Osteoblast (primary cell): Measurements from ENCODE around the gene DOCK10. TPM values are rescaled to one million over a fixed set of nuclear protein-coding genes. Genes with fewer than 3 reads are reported as not detected.

ENCODE experiments used
- DNase-seq: peaks from one replicate; pipeline ENCODE4 v3.0.0; 2011; ENCODE audit warnings: low spot score, mixed read lengths; ENCODE audit not compliant: insufficient read length; ENCODE audit errors: missing footprints
- H2AFZ ChIP-seq: 2 replicates; pipeline ENCODE4 v1.6.0; 2011; ENCODE audit warnings: mild to moderate bottlenecking, low read length
- H3K27ac ChIP-seq: 2 replicates; pipeline ENCODE4 v1.5.1; 2011; ENCODE audit warnings: mild to moderate bottlenecking, low read depth, low read length, moderate library complexity
- H3K27me3 ChIP-seq: 2 replicates; pipeline ENCODE4 v1.6.0; 2012; ENCODE audit warnings: mild to moderate bottlenecking, control low read depth, inconsistent platforms, low read length, moderate library complexity; ENCODE audit not compliant: insufficient read depth
- H3K36me3 ChIP-seq: 2 replicates; pipeline ENCODE4 v1.5.1; 2011; ENCODE audit warnings: mild to moderate bottlenecking, low read length, control low read depth, moderate library complexity; ENCODE audit not compliant: insufficient read depth
- H3K4me1 ChIP-seq: 2 replicates; pipeline ENCODE4 v1.5.1; 2011; ENCODE audit warnings: mild to moderate bottlenecking, low read length, control low read depth, moderate library complexity; ENCODE audit not compliant: insufficient read depth
- H3K4me2 ChIP-seq: 2 replicates; pipeline ENCODE4 v1.6.0; 2011; ENCODE audit warnings: mild to moderate bottlenecking, low read length; ENCODE audit not compliant: insufficient read depth
- H3K4me3 ChIP-seq: fragments of 200-600 bp; sonication (generic); 3 replicates; pipeline ENCODE4 v1.5.1; 2012; ENCODE audit warnings: mild to moderate bottlenecking, low read length, inconsistent platforms; ENCODE audit not compliant: insufficient read depth
- H3K79me2 ChIP-seq: 2 replicates; pipeline ENCODE4 v1.6.0; 2012; ENCODE audit warnings: mild to moderate bottlenecking, low read length, control low read depth, inconsistent platforms; ENCODE audit not compliant: insufficient read depth
- H3K9me3 ChIP-seq: 2 replicates; pipeline ENCODE4 v1.5.1; 2011; ENCODE audit warnings: low read depth, low read length, control low read depth
- H4K20me1 ChIP-seq: 2 replicates; pipeline ENCODE4 v1.6.0; 2012; ENCODE audit warnings: mild to moderate bottlenecking, low read length, control low read depth; ENCODE audit not compliant: insufficient read depth
- total RNA-seq: library from RNA; depleted of rRNA; stranded (reverse); fragments of >200 nt; gene quantifications from 2 replicates; pipeline ENCODE4 v1.2.3, GENCODE V29; 2012
- TF ChIP-seq, protein P1 (sequence below): IDR thresholded peaks from 2 replicates; pipeline ENCODE4 v1.5.1; 2011; ENCODE audit warnings: mild to moderate bottlenecking, low read depth, low read length, moderate library complexity; ENCODE audit errors: extremely low read depth

The DOCK10 gene
- total RNA-seq, 1 donor: 33.3 TPM

DNA sequence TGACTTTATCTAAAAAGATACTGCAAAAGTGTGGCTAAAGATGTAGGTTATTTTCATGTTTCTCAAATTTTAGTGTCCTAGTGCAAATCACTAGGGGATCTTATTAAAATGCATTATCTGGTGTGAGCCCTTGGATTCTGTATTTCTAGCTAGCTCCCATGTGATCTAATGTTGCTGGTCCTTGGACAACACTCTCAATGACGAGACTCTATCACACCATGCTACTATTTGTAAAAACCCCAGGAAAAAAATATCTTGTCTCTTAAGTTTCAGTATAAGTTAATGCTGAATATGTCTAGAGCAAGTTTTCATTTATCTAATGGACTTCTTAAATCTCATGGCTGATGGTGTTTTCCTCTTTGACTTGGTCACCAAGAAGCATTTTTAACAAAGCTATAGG, 5.8 kb downstream of the DOCK10 start:
- Histone ChIP-seq H3K27me3 (no peaks in the 10 kb centered on the region), H3K4me2 (no peak overlapping the region), H3K27ac (no peak overlapping the region), H3K4me3 (no peak overlapping the region), H3K4me1 (peaks cover 34% of the 10 kb centered on the region), H3K79me2 (peaks cover 98% of the 10 kb centered on the region), H3K36me3 (peaks cover 5% of the 10 kb centered on the region), H4K20me1 (peaks cover 24% of the 10 kb centered on the region), H3K9me3 (no peaks in the 10 kb centered on the region), H2AFZ (no peak overlapping the region)
- TF ChIP-seq, protein P1, sequence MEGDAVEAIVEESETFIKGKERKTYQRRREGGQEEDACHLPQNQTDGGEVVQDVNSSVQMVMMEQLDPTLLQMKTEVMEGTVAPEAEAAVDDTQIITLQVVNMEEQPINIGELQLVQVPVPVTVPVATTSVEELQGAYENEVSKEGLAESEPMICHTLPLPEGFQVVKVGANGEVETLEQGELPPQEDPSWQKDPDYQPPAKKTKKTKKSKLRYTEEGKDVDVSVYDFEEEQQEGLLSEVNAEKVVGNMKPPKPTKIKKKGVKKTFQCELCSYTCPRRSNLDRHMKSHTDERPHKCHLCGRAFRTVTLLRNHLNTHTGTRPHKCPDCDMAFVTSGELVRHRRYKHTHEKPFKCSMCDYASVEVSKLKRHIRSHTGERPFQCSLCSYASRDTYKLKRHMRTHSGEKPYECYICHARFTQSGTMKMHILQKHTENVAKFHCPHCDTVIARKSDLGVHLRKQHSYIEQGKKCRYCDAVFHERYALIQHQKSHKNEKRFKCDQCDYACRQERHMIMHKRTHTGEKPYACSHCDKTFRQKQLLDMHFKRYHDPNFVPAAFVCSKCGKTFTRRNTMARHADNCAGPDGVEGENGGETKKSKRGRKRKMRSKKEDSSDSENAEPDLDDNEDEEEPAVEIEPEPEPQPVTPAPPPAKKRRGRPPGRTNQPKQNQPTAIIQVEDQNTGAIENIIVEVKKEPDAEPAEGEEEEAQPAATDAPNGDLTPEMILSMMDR: no peak
- DNase-seq: no peak

DNA sequence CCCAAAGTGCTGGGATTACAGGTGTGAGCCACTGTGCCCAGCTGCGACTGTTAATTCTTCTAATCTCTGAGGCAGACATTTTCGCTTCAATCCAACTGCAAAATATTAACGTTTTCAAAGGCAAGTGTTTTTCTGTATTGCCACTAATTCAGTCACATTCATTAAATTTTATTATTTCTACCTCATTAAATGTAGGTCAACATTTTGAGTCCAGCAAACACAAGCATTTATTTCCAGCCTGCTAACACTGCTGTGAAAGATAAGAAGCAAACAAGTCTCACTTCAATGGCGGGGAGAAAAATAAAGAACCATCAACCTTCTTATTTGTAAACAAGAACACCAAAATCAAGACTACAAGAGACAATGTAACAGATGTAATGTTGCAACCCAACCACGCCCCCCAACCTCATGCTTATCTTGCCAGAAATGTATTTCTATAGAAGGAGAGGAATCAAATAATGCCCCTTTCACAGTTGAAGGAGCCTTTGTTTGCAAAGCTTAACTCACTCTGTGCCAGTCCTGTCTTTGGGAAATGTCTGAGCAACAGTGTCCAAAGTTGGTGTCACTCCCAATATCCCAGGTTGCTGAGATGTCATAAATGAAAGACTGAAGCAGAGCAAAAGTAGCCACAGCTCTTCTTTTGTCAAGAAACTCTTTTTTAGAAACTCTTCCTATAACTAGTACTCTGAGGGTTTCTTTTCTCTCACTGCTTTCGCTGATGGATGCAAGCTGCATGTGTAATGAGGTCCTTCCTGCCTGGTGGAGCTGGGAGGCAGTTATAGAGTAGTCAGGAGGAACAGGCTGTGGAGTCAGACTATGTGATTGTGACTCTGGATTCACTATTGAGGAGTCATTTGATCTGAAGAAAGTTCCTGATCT, 8.6 kb downstream of the DOCK10 start:
- peaks cover 20% of the 10 kb centered on the region for H3K4me1 ChIP-seq
- H4K20me1 ChIP-seq: peaks cover 6% of the 10 kb centered on the region
- H3K36me3 ChIP-seq: peaks cover 10% of the 10 kb centered on the region
- DNase-seq: no peak
- no peak overlapping the region for H3K27ac ChIP-seq
- H3K4me2 ChIP-seq: no peak overlapping the region
- no peak overlapping the region for H2AFZ ChIP-seq
- TF ChIP-seq, protein P1: no peak
- no peaks in the 10 kb centered on the region for H3K9me3 ChIP-seq
- no peak overlapping the region for H3K4me3 ChIP-seq
- H3K79me2 ChIP-seq: peaks cover 97% of the 10 kb centered on the region
- H3K27me3 ChIP-seq: no peaks in the 10 kb centered on the region

DNA sequence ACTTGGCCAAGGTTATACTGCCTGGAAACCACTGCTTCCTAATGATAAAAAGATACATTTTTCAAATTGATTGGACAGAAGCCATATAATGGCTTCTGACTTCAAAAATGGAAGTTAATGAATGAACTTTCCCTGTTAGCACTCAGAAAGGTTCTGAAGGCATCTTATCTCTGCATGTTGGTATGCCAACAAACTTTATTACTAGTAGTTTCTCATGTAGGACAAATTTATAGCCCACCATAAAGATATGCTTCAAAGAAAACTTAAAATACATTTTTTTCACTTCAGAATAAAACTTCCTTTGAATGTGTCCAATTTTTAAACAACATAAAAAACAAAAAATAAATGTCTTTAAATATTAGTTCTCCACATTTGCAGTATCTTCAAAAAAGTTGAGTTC, 10.0 kb downstream of the DOCK10 start:
- peaks cover 97% of the 10 kb centered on the region for H3K79me2 ChIP-seq
- H4K20me1 ChIP-seq: peaks cover 5% of the 10 kb centered on the region

DNA sequence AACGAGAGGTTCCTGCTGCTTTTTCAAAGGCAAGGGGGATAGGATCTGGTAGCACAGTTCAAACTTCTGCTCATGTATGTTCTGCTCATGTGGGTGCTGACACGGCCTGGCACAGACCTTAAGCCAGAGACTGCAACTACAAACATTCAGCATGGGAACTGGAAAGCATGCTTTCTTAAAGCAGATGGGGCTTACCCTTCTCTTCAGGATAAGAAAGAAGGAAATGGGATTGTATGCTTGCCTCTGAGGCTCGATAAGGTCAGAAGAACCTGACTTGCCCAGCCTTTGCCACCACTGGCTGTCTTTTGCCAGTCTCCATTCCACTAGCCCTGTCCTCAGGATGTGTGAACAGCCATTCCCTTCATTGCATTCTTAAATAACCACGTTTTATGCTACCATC, 10.7 kb downstream of the DOCK10 start:
- H3K79me2 ChIP-seq: peaks cover 97% of the 10 kb centered on the region
- no peak for DNase-seq
- H3K9me3 ChIP-seq: no peaks in the 10 kb centered on the region
- peaks cover 21% of the 10 kb centered on the region for H3K4me1 ChIP-seq
- TF ChIP-seq, protein P1: no peak
- no peak overlapping the region for H3K4me3 ChIP-seq
- no peaks in the 10 kb centered on the region for H3K27me3 ChIP-seq
- H3K27ac ChIP-seq: no peak overlapping the region
- peaks cover 10% of the 10 kb centered on the region for H3K36me3 ChIP-seq
- no peak overlapping the region for H3K4me2 ChIP-seq
- no peak overlapping the region for H2AFZ ChIP-seq
- H4K20me1 ChIP-seq: no peaks in the 10 kb centered on the region

More for the DNA sequence above, 10.0 kb downstream of the DOCK10 start:
- Histone ChIP-seq H3K27me3 (no peaks in the 10 kb centered on the region), H3K4me2 (no peak overlapping the region), H3K4me1 (peaks cover 18% of the 10 kb centered on the region), H3K27ac (no peak overlapping the region), H3K9me3 (no peaks in the 10 kb centered on the region), H2AFZ (no peak overlapping the region), H3K36me3 (peaks cover 10% of the 10 kb centered on the region), H3K4me3 (no peak overlapping the region)
- TF ChIP-seq, protein P1: no peak
- no peak for DNase-seq
